HFFc6 (cell line): ENCODE measurements around the gene KRTAP5-4. TPM values are rescaled to one million over a fixed set of nuclear protein-coding genes. Genes with fewer than 3 reads are reported as not detected.
"Not testable (repeated sequence)": the region's sequence is repeated elsewhere in the genome, so short reads cannot be mapped to it uniquely, and the experiment has no call there.

Experiments
- DNase-seq: peaks from one replicate; pipeline ENCODE4 v3.0.0-alpha.2; 2018
- H3K27ac Mint-ChIP-seq: 2 replicates; pipeline ENCODE4 v1.8.0; 2020; ENCODE audit warnings: mild to moderate bottlenecking, mixed read lengths
- H3K27me3 Mint-ChIP-seq: 2 replicates; pipeline ENCODE4 v1.8.0; 2021; ENCODE audit warnings: mild to moderate bottlenecking, moderate library complexity, mixed read lengths; ENCODE audit not compliant: insufficient read depth
- H3K36me3 Mint-ChIP-seq: 2 replicates; pipeline ENCODE4 v1.8.0; 2021; ENCODE audit warnings: low read depth, mixed read lengths
- H3K4me1 Mint-ChIP-seq: 2 replicates; pipeline ENCODE4 v1.8.0; 2020; ENCODE audit warnings: low read depth, mixed read lengths
- H3K4me3 Mint-ChIP-seq: 2 replicates; pipeline ENCODE4 v1.8.0; 2020; ENCODE audit warnings: mild to moderate bottlenecking, moderate library complexity, mixed read lengths
- H3K9me3 Mint-ChIP-seq: 2 replicates; pipeline ENCODE4 v1.8.0; 2020; ENCODE audit warnings: mild to moderate bottlenecking, mixed read lengths
- total RNA-seq, 6 experiments: library from RNA; stranded (reverse); fragmentation: NEBNext Ultra II Directional; extraction: Animal tissue kit (Norgen Biotek cat#: 25700); gene quantifications; 2 replicates in 1 of 6; 3 replicates in 5 of 6; pipeline ENCODE4 v1.2.3, GENCODE V29; 2021
- TF ChIP-seq, protein P1 (sequence below): fragments of 200-600 bp; sonication (generic); IDR thresholded peaks from 2 replicates; pipeline ENCODE4 v1.5.0; 2021; ENCODE audit warnings: antibody characterized with exemption, mild to moderate bottlenecking

The KRTAP5-4 gene
- total RNA-seq, 6 experiments from 2014 or later, result not detected

DNA sequence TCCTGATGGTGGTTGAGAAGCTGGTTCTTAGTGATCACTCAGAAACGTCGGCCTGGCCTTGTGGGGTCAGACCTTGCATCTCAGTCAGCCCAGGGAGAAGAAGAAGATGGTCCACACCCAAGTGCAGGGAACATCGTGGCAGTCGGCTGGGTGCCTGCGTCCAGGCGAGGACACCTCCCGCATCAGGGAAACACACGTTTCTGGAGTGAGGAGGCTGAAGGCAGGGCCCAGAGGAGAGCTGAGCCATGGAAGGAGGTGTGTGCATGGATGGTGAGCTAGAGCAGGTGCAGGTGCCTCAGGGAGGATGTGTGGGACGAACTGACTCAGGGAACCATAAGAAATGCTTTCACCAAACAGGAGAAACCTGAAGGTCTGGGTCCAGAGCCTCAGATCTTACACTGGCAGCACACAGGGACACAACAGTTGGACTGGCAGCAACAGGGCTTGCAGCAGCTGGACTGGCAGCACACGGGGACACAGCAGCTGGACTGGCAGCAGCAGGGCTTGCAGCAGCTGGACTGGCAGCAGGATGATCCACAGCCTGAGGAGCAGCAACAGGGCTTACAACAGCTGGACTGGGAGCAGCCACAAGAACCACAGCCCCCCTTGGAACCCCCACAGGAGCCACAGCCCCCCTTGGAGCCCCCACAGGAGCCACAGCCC lies 24.5 kb downstream of the KRTAP5-4 start:
- Mint-ChIP-seq H3K9me3 (no peaks in the 10 kb centered on the region), H3K4me3 (no peak overlapping the region), H3K36me3 (no peaks in the 10 kb centered on the region), H3K4me1 (peaks cover 10% of the 10 kb centered on the region), H3K27ac (no peak overlapping the region), H3K27me3 (peaks cover 53% of the 10 kb centered on the region)
- DNase-seq, result no peak
- TF ChIP-seq, protein P1, sequence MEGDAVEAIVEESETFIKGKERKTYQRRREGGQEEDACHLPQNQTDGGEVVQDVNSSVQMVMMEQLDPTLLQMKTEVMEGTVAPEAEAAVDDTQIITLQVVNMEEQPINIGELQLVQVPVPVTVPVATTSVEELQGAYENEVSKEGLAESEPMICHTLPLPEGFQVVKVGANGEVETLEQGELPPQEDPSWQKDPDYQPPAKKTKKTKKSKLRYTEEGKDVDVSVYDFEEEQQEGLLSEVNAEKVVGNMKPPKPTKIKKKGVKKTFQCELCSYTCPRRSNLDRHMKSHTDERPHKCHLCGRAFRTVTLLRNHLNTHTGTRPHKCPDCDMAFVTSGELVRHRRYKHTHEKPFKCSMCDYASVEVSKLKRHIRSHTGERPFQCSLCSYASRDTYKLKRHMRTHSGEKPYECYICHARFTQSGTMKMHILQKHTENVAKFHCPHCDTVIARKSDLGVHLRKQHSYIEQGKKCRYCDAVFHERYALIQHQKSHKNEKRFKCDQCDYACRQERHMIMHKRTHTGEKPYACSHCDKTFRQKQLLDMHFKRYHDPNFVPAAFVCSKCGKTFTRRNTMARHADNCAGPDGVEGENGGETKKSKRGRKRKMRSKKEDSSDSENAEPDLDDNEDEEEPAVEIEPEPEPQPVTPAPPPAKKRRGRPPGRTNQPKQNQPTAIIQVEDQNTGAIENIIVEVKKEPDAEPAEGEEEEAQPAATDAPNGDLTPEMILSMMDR, result no peak

DNA sequence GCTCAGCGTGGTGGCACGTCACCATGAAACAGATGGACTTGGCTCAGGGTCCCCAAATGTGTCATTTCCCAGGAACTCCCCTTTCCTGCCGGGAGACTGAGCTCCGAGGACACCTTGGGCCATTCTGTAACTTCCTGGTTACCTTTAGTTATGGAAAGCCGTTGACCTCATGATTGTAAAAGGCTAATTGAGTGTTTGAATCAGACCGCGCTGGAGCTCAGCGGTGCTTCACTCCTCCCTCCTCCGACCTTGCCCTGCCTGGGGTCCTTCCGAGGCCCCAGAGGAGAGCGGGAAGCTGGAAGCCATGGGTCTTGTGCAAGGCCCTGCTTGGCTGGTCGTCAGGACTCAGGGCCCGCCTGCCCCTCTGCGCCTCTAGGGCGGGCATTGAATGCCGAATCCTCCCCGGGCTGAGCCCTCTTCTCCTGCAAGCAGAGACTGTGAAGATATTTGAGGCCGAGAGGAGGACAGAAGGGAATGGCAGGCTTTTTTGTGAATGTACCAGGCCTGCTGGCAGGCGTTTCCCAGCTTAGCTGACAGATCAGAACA lies 25.3 kb downstream of the KRTAP5-4 start:
- not testable (repeated sequence) for H3K27ac Mint-ChIP-seq, DNase-seq, H3K36me3 Mint-ChIP-seq, H3K4me1 Mint-ChIP-seq, H3K9me3 Mint-ChIP-seq, H3K4me3 Mint-ChIP-seq
- peaks cover 47% of the 10 kb centered on the region for H3K27me3 Mint-ChIP-seq

DNA sequence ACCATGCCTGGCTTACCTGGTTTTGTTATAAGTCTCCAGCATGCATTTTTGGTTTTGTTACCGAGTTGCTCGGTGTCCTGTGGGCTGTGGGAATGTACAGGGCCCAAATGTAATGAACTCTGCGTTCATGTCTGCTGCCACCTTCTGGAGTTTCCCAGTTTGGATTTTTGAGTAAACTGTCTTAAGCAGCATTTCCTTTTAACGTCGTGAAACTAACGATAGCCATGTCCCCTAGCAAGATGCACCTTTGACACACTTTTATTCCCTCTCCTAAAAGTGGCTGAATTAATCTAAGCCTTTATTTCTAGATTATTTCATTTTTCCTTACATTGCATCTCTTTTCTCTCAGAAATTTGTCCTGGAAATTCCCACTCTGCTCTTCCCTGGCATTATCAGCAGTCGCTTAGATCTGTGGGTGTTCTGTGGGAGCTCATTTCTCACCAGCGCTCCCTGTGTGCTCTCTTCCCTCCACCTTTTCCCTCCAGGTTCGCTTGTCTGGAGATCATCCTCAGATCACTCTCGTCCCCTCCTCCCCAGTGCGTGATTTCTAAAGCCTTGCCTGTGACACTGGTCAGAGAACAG lies 25.9 kb downstream of the KRTAP5-4 start:
- H3K36me3 Mint-ChIP-seq, H3K4me1 Mint-ChIP-seq, H3K9me3 Mint-ChIP-seq, H3K27ac Mint-ChIP-seq, H3K4me3 Mint-ChIP-seq, DNase-seq: not testable (repeated sequence)
- H3K27me3 Mint-ChIP-seq, result peaks cover 44% of the 10 kb centered on the region

DNA sequence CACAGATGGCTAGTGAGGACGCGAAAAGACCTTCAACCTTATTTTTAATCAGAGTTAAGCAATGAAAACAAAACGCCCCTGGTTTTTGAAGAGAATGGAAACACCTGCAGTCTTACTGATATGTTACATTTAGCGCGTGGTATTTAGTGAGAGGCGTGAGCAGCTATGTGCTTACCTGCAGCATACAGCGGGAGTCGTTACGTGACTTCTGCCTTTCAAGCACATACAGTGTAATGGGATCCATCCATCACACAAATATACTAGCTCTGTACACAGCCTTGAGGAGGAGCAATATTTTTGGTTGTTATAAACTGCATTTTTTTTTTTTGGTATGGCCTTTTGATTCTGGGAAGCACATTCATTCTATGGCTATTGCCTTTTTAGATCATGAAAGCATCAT lies 29.3 kb downstream of the KRTAP5-4 start:
- Mint-ChIP-seq H3K4me1 (peaks cover 6% of the 10 kb centered on the region; the same call in 1 of the 2 replicates), H3K27me3 (peaks cover 49% of the 10 kb centered on the region), H3K27ac (no peak overlapping the region), H3K9me3 (no peaks in the 10 kb centered on the region), H3K36me3 (no peaks in the 10 kb centered on the region), H3K4me3 (no peak overlapping the region)
- TF ChIP-seq, protein P1, result no peak
- DNase-seq, result no peak

DNA sequence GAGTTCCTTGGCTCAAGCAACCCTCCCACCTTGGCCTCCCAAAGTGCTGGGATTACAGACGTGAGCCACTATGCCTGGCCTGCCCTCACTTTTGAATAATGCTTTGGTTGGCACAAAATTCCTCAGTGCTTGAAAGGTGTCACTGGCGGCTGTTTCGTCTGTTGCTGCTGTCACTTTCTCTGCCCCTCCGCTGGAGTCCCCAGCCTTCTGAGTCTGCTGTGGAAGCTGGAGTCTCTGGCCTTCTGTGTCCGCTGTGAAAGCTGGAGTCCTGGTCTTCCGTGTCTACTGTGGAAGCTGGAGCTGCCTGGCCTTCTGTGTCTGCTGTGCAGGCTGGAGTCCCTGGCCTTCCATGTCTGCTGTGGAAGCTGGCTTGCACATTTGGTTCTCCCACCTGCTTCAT lies 31.9 kb downstream of the KRTAP5-4 start:
- Mint-ChIP-seq H3K4me1 (peaks cover 6% of the 10 kb centered on the region; the same call in 1 of the 2 replicates), H3K27ac (no peak overlapping the region), H3K9me3 (no peaks in the 10 kb centered on the region), H3K27me3 (peaks cover 50% of the 10 kb centered on the region), H3K36me3 (no peaks in the 10 kb centered on the region), H3K4me3 (no peak overlapping the region)
- DNase-seq, result no peak
- TF ChIP-seq, protein P1, result no peak

DNA sequence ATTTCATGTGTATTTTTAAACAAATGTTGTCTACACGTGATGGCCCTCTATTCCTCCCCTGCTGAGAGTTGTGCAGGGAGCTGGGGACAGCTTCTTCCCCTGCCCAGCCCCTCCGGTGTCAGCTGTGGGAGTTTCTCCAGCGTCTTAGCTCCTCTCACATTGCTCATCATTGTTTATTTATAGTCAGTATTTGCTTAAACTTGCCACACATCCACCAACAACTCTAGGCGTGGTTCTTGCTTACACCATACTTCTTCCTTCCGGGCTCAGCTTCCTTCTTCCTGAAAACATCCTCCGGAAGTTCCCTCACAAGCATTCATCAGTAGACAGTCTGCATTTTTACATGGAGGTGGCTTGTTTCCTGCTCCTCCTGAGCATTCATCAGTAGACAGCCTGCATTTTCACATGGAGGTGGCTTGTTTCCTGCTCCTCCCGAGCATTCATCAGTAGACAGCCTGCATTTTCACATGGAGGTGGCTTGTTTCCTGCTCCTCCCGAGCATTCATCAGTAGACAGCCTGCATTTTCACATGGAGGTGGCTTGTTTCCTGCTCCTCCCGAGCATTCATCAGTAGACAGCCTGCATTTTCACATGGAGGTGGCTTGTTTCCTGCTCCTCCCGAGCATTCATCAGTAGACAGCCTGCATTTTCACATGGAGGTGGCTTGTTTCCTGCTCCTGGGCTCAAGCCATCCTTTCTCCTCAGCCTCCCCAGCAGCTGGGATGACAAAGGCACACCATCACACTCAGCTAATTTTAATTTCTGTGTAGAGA lies 32.6 kb downstream of the KRTAP5-4 start:
- not testable (repeated sequence) for H3K9me3 Mint-ChIP-seq, H3K4me1 Mint-ChIP-seq, H3K36me3 Mint-ChIP-seq, H3K27ac Mint-ChIP-seq, H3K4me3 Mint-ChIP-seq, DNase-seq
- H3K27me3 Mint-ChIP-seq, result peaks cover 48% of the 10 kb centered on the region

DNA sequence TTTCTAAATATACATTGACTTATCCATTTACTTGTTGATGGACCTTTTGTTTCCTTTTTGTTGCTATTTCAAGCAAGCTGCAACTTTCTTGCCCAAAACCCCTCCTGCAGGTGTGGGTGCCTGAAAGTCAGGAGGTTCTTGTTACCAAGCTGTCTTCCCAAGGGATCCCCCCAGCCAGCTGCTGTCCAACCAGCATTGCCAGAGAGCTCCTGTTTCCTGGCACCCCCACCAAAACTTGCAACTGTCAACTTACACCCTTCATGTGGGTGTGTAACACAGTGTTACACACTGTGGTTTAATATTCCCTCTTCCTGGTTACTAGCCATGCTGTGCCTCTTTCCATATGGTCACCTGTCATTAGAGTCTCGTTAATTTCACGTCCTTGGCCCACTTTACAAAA lies 35.2 kb downstream of the KRTAP5-4 start:
- H3K27ac Mint-ChIP-seq, result no peak overlapping the region
- peaks cover 6% of the 10 kb centered on the region; the same call in 1 of the 2 replicates for H3K4me1 Mint-ChIP-seq
- H3K27me3 Mint-ChIP-seq, result peaks cover 46% of the 10 kb centered on the region
- DNase-seq, result no peak
- H3K4me3 Mint-ChIP-seq, result no peak overlapping the region
- TF ChIP-seq, protein P1, result no peak
- no peaks in the 10 kb centered on the region for H3K36me3 Mint-ChIP-seq
- no peaks in the 10 kb centered on the region for H3K9me3 Mint-ChIP-seq

DNA sequence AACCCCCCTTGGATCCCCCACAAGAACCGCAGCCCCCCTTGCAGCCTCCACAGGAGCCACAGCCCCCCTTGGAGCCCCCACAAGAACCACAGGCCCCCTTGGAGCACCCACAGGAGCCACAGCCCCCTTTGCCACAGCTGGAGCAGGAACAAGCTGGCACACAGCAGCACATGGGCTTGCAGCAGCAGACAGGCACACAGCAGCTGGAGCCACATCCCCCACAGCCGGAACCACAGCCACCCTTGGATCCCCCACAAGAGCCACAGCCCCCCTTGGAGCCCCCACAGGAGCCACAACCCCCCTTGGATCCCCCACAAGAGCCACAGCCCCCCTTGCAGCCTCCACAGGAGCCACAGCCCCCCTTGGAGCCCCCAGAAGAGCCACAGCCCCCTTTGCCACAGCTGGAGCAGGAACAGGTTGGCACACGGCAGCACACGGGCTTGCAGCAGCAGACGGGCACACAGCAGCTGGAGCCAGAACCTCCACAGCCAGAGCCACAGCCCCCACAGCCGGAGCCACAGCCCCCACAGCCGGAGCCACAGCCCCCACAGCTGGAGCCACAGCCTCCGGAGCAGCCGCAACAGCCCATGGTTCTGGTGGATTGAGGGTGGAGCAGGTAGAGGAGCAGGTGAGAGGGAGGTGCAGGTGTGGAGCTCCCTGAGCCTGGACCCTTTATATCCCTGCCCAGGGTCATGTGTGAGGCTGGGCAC lies 37.1 kb downstream of the KRTAP5-4 start, which contains the start of gene KRTAP5-1:
KRTAP5-1 (minus strand) TSS at position 623 of the 710 bp plus-strand sequence; CDS start at position 589, 34 bp downstream.
- H3K4me3 Mint-ChIP-seq, DNase-seq, H3K9me3 Mint-ChIP-seq, H3K27ac Mint-ChIP-seq, H3K36me3 Mint-ChIP-seq, H3K4me1 Mint-ChIP-seq: not testable (repeated sequence)
- peaks cover 46% of the 10 kb centered on the region for H3K27me3 Mint-ChIP-seq

DNA sequence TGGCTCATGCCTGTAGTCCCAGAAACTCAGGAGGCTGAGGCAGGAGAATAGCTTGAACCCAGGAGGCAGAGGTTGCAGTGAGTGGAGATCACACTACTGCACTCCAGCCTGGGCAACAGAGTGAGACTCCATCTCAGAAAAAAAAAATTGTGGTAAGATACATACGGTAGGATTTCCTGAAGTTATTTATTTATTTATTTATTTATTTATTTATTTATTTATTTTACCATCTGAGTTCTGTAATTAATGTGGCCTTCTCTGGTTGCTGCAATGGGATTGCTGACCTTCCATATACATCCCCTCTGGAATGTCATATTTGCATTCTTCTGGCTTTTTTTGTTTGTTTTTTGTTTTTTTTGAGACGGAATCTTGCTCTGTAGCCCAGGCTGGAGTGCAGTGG lies 39.0 kb downstream of the KRTAP5-4 start:
- H3K27me3 Mint-ChIP-seq, result peaks cover 47% of the 10 kb centered on the region
- not testable (repeated sequence) for H3K36me3 Mint-ChIP-seq, H3K4me1 Mint-ChIP-seq, DNase-seq, H3K27ac Mint-ChIP-seq, H3K4me3 Mint-ChIP-seq
- peaks cover 12% of the 10 kb centered on the region for H3K9me3 Mint-ChIP-seq
